Right renal pelvis (tissue), 4 donors: ENCODE results near the gene ZNF345. TPM values are rescaled to one million over a fixed set of nuclear protein-coding genes. Genes with fewer than 3 reads are reported as not detected.

Experiments used
- DNase-seq, 4 donors: peaks; one replicate each; pipeline ENCODE4 v3.0.0-alpha.2; 2013; ENCODE audit warnings: low read depth in 4 of 4, low spot score in 3 of 4, missing footprints in 1 of 4
- polyA plus RNA-seq, 4 donors: library from polyadenylated mRNA; unstranded; fragments of 120-200 nt; gene quantifications; one replicate each; pipeline ENCODE4 v1.2.1, GENCODE V29; 2013; ENCODE audit not compliant: insufficient read length in 4 of 4

Gene ZNF345
- polyA plus RNA-seq, result 10 to 100 TPM; 10.8 to 14.8 (median 13.1) TPM

GRCh38 chr19:36850559-36851442, at the start of gene ZNF345:
Gene ZNF345, plus strand, starts transcription at chr19:36850876. Its CDS starts 25,955 bp downstream, at chr19:36876831.
- DNase-seq, result peak; percentile 92 to 95 (median 94)

GRCh38 chr19:36805364-36805763, 45.3 kb upstream of the ZNF345 start:
- DNase-seq, result no peak

GRCh38 chr19:36807029-36807428, 43.6 kb upstream of the ZNF345 start:
- no peak for DNase-seq

DNA sequence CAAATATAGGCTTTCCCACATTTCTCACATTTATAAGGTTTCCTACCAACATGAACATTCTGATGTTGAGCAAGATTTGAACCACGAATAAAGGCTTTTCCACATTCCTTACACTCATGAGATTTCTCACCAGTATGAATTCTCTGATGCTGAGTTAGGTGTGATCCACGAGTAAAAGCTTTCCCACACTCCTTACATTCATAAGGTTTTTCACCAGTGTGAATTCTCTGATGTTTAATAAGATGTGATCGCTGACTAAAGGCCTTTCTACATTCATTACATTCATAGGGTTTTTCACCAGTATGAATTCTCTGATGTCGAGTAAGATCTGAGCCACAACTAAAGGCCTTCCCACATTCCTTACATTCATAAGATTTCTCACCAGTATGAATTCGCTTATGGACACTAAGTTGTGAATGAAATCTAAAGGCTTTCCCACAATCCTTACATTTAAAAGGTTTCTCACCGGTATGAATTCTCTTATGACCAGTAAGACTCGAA, 31.5 kb upstream of the ZNF345 start:
- DNase-seq, result no peak

DNA sequence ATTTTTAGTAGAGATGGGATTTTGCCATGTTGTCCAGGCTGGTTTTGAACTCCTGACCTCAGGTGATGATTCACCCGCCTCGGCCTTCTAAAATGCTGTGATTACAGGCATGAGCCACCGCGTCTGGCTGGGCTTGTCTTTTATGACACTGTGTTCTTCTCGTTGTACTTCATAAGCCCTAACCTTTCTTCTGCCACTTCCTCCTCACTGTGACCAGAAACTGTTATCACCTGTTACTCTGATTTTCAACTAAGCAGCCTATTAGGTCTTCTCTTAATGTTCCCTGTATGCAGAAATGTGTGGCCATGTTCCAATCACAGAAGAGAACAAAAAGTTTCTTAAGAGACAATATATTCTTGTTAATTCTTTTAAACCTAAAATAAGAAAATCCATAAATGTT, 28.9 kb upstream of the ZNF345 start:
- DNase-seq, result no peak

DNA sequence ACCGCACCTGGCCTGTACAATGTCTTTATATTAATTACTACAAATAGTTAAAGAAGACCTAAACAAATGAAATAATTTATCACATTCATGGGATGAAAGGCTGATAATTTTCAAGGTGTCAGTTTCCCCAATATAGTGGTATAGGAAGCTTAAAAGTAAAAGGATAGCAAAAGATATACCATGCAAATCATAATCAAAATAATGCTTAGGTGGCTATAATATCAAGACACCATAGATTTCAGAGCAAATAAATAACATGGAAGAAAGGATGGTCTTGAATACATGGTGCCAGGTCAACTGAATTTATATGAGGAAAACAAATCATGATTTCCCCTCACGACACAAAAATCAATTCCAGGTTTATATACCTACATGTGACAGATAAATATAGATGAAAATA, 17.2 kb upstream of the ZNF345 start:
- DNase-seq, result no peak

DNA sequence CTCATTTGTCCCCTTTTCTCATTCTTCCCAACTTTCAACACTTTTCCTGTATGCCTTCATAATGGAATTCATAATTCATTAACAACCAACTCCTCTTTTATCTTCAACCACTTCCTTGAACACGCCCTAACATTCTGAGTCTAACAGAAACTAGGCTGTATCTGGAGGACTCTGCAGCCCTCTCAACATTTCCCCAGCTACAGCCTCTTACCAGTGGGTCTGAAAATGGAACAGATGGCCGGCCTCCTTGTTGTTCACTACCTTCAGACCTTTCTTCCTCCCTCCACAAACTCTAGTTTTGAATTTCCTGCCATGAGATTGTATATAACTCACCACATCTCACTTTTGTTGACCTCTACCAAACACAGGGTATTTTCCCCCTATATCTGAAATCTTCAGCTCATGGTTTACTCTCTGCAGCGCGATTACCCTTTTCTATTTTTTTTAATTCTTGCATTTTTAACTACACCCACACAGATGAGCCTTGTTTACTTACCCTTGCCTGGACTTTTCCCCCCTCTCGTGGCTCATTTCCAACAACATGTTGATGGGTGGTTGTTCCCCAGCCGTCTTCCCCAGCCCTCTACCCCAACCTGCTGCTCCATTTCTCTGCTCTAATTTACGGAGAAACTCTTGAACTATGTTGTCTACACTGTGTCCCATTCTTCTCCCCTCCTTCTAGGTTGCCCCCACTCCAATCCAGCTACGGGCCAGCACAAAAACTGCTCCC, 13.3 kb upstream of the ZNF345 start:
- DNase-seq, result no peak

DNA sequence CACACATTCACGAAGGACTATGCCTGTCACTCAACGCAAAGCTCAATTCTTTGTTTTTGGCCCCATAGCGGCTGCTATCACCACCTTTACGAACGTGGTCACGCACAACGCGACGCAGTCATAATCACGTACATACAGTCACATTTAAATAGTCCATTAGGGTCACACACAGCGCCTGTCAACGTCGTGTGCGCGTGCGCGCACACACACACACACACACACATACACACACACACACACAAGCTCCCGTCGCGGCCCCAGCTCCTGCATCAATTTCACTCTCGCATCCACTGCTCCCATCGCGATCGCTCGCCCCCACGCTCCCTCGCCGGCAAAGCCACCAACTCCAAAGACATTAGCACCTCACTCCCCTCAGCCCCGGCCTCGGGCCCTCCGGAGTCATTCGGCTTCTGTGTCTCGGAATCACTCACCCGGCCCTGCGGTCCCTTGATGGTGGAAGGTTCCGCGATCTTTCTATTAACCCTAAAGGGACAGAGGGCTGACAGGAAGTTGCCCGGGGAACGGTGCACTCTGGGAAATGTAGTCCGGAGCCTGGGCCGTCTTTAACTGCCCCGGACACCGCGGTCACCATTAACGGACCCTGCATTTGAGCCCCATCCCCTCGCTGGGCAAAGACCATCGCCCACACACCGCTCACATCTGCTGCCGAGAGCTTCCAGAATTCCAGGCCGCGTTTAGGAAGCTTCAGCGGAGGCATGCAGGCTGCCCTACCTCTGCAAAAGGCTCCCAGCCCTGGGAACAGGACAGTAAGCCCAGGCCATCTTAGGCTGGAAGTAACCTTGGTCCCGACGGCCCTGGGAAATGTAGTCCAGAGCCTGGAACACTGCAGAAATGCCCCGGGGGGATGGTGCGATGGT, 12.5 kb upstream of the ZNF345 start, which contains the start of gene ZNF790:
Gene ZNF790 (minus strand): TSS at position 482 of the 878 bp plus-strand sequence. CDS start 12,768 bp downstream, outside the sequence.
- DNase-seq, result peak; percentile 89 to 94 (median 92)

GRCh38 chr19:36838784-36839324, 11.8 kb upstream of the ZNF345 start:
- no peak for DNase-seq

GRCh38 chr19:36847968-36848367, 2.7 kb upstream of the ZNF345 start:
- no peak for DNase-seq

DNA sequence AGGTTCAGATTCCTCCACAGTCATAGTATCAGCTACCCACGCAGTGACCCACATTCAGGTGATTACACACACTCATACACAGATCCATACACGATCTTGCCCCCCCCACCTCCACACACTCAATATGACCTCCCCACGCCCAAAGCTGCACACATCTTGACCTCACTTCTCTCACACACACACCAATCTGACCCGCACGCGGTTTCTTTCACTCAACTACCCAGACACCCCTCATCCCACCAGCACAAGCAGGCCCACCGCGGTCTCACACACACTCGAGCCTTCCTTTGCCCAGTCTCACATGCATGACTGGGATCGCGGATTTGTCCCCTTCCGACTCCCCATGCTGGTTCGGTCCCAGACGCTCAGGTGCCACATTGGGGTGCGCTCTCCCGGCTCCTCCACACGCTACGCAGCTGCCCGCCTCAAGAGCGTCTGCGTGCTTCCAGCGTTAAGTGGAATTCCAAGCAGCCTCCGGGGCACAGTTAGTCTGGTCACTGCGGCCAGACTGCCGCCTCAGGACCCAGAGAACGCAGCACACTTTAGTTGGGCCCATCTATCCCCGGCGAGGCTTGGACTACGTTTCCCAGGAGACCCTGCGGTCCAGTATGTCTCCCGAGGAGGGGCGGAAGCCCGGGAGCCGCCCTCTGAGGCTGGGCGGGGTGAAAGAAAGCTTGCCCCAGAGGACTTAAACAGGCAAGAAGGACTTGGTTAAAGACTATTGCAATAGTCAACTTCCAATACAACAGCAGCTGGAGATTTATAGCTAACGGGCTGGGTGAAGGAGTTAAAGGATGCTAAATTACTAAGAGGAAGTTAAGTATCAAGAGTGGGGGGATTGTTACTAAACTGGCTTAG, 746 bp upstream of the ZNF345 start:
- peak; percentile 83 to 90 (median 86) for DNase-seq

GRCh38 chr19:36851898-36852297, 1.2 kb downstream of the ZNF345 start:
- DNase-seq, result no peak

DNA sequence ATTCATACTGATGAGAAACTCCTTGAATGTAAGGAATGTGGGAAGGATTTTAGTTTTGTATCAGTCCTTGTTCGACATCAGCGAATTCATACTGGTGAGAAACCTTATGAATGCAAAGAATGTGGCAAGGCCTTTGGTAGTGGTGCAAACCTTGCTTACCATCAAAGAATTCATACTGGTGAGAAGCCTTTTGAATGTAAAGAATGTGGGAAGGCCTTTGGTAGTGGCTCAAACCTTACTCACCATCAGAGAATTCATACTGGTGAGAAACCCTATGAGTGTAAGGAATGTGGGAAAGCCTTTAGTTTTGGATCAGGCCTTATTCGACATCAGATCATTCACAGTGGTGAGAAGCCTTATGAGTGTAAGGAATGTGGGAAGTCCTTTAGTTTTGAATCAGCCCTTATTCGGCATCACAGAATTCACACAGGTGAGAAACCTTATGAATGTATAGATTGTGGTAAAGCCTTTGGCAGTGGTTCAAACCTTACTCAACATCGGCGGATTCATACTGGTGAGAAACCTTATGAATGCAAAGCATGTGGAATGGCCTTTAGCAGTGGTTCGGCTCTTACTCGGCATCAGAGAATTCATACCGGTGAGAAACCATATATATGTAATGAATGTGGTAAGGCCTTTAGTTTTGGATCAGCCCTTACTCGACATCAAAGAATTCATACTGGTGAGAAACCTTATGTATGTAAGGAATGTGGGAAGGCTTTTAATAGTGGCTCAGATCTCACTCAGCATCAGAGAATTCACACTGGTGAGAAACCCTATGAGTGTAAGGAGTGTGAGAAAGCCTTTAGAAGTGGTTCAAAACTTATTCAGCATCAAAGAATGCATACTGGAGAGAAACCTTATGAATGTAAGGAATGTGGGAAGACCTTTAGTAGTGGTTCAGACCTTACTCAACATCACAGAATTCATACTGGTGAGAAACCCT, 26.6 kb downstream of the ZNF345 start:
- no peak for DNase-seq

GRCh38 chr19:36891768-36892357, 41.2 kb downstream of the ZNF345 start:
- DNase-seq, result no peak

- DNase-seq, result no peak
Measured at GRCh38 chr19:36894849-36895383, 44.2 kb downstream of the ZNF345 start.

DNA sequence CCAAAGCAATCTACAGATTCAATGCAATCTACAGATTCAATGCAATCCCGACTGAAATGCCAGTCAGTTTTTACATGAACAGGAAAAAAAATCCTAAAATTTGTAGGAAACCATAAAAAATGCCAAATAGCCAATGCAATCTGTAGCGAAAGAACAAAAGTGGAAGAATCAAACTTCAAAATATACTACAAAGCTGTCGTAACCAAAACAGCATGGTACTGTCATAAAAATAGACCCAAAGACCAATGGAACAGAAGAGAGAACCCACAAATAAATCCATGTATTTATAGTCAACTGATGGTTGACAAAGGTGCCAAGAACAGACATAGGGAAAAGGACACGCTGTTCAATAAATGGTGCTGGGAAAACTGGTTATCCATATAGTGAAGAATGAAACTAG, 47.7 kb downstream of the ZNF345 start:
- DNase-seq, result no peak
